HCT116 (cell line): Measurements from ENCODE around the gene MUSK.

ENCODE experiments used
- CEBPB ChIP-seq: IDR thresholded peaks from 2 replicates; pipeline ENCODE4 v1.6.1; 2012; ENCODE audit warnings: low read depth
- EZH2 ChIP-seq: fragments of 200-600 bp; sonication (generic); IDR thresholded peaks from 2 replicates; pipeline ENCODE4 v1.6.1; 2017; ENCODE audit warnings: antibody characterized with exemption, mixed run types
- EZH2phosphoT487 ChIP-seq: fragments of 200-600 bp; IDR thresholded peaks from 2 replicates; pipeline ENCODE4 v1.6.1; 2018; ENCODE audit warnings: antibody characterized with exemption, borderline replicate concordance
- FOSL1 ChIP-seq: IDR thresholded peaks from 2 replicates; pipeline ENCODE4 v1.6.1; 2012; ENCODE audit warnings: low read depth
- POLR2A ChIP-seq: IDR thresholded peaks from 2 replicates; pipeline ENCODE4 v1.7.0; 2011; ENCODE audit warnings: borderline replicate concordance; ENCODE audit not compliant: insufficient read depth, insufficient read length; ENCODE audit errors: extremely low read depth
- POLR2AphosphoS5 ChIP-seq: IDR thresholded peaks from 2 replicates; pipeline ENCODE4 v1.6.1; 2011; ENCODE audit warnings: mild to moderate bottlenecking, low read depth, low read length, moderate library complexity
- RAD21 ChIP-seq: IDR thresholded peaks from 2 replicates; pipeline ENCODE4 v1.6.1; 2012; ENCODE audit warnings: low read depth, mild to moderate bottlenecking
- SP1 ChIP-seq: IDR thresholded peaks from 2 replicates; pipeline ENCODE4 v1.6.1; 2012; ENCODE audit warnings: low read depth
- ZBTB33 ChIP-seq: IDR thresholded peaks from 2 replicates; pipeline ENCODE4 v1.6.1; 2011; ENCODE audit warnings: mild to moderate bottlenecking, low read length, moderate library complexity; ENCODE audit not compliant: insufficient replicate concordance; ENCODE audit errors: extremely low read depth
- ZNF274 ChIP-seq: fragments of 200-500 bp; sonication (Bioruptor generic); IDR thresholded peaks from 2 replicates; pipeline ENCODE4 v1.6.1; 2014; ENCODE audit warnings: mild to moderate bottlenecking, low read depth, low read length, inconsistent platforms
- TF ChIP-seq, protein P1 (sequence below): IDR thresholded peaks from 2 replicates; pipeline ENCODE4 v1.6.1; 2012; ENCODE audit warnings: low read depth
- TF ChIP-seq, protein P2 (sequence below), 3 experiments: fragments of 200-600 bp in 1 of 3; sonication (generic) in 1 of 3; IDR thresholded peaks in 2 of 3; conservative IDR thresholded peaks in 1 of 3; 2 replicates each; pipeline ENCODE4 v1.5.1; 2012 to 2017; ENCODE audit warnings: low read depth in 2 of 3, low read length in 2 of 3, antibody characterized with exemption in 1 of 3, borderline replicate concordance in 1 of 3, control low read depth in 1 of 3, mild to moderate bottlenecking in 1 of 3, mixed read lengths in 1 of 3, mixed run types in 1 of 3, moderate library complexity in 1 of 3; ENCODE audit not compliant: insufficient read depth in 1 of 3
- TF ChIP-seq, protein P3 (sequence below): IDR thresholded peaks from 2 replicates; pipeline ENCODE4 v1.6.1; 2012

GRCh38 chr9:110788871-110789270, 120.3 kb downstream of the MUSK start:
- TF ChIP-seq, protein P1, sequence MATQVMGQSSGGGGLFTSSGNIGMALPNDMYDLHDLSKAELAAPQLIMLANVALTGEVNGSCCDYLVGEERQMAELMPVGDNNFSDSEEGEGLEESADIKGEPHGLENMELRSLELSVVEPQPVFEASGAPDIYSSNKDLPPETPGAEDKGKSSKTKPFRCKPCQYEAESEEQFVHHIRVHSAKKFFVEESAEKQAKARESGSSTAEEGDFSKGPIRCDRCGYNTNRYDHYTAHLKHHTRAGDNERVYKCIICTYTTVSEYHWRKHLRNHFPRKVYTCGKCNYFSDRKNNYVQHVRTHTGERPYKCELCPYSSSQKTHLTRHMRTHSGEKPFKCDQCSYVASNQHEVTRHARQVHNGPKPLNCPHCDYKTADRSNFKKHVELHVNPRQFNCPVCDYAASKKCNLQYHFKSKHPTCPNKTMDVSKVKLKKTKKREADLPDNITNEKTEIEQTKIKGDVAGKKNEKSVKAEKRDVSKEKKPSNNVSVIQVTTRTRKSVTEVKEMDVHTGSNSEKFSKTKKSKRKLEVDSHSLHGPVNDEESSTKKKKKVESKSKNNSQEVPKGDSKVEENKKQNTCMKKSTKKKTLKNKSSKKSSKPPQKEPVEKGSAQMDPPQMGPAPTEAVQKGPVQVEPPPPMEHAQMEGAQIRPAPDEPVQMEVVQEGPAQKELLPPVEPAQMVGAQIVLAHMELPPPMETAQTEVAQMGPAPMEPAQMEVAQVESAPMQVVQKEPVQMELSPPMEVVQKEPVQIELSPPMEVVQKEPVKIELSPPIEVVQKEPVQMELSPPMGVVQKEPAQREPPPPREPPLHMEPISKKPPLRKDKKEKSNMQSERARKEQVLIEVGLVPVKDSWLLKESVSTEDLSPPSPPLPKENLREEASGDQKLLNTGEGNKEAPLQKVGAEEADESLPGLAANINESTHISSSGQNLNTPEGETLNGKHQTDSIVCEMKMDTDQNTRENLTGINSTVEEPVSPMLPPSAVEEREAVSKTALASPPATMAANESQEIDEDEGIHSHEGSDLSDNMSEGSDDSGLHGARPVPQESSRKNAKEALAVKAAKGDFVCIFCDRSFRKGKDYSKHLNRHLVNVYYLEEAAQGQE, result no peak
- no peak for TF ChIP-seq ZNF274
- no peak for TF ChIP-seq EZH2
- TF ChIP-seq, protein P2, sequence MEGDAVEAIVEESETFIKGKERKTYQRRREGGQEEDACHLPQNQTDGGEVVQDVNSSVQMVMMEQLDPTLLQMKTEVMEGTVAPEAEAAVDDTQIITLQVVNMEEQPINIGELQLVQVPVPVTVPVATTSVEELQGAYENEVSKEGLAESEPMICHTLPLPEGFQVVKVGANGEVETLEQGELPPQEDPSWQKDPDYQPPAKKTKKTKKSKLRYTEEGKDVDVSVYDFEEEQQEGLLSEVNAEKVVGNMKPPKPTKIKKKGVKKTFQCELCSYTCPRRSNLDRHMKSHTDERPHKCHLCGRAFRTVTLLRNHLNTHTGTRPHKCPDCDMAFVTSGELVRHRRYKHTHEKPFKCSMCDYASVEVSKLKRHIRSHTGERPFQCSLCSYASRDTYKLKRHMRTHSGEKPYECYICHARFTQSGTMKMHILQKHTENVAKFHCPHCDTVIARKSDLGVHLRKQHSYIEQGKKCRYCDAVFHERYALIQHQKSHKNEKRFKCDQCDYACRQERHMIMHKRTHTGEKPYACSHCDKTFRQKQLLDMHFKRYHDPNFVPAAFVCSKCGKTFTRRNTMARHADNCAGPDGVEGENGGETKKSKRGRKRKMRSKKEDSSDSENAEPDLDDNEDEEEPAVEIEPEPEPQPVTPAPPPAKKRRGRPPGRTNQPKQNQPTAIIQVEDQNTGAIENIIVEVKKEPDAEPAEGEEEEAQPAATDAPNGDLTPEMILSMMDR (IDR thresholded peaks at IDR 0.05 in 2 of 3, conservative IDR thresholded peaks at IDR 0.05 in 1 of 3; ENCODE audit: borderline replicate concordance in 1 of 3, insufficient read depth in 1 of 3, low read depth in 2 of 3, low read length in 2 of 3), result no peak
- TF ChIP-seq FOSL1, result no peak
- TF ChIP-seq POLR2AphosphoS5, result no peak
- no peak for TF ChIP-seq EZH2phosphoT487
- no peak for TF ChIP-seq POLR2A
- no peak for TF ChIP-seq RAD21
- TF ChIP-seq, protein P3, sequence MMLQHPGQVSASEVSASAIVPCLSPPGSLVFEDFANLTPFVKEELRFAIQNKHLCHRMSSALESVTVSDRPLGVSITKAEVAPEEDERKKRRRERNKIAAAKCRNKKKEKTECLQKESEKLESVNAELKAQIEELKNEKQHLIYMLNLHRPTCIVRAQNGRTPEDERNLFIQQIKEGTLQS, result no peak
- TF ChIP-seq ZBTB33, result no peak
- TF ChIP-seq CEBPB, result no peak
- TF ChIP-seq SP1, result no peak
